Testis (tissue), 3 donors: Measurements from ENCODE around the gene INO80E. TPM values are rescaled to one million over a fixed set of nuclear protein-coding genes. Genes with fewer than 3 reads are reported as not detected.

Experiments used
- DNase-seq: peaks from one replicate; pipeline ENCODE4 v3.0.0-alpha.2; 2019
- H3K27ac ChIP-seq, 2 donors: fragments of 200-600 bp; sonication (generic); one replicate each; pipeline ENCODE4 v1.5.1; 2019
- H3K27me3 ChIP-seq: fragments of 200-600 bp; sonication (generic); one replicate; pipeline ENCODE4 v1.5.1; 2019
- H3K36me3 ChIP-seq: fragments of 200-600 bp; sonication (generic); one replicate; pipeline ENCODE4 v1.5.1; 2017; ENCODE audit warnings: low read depth; ENCODE audit errors: missing control alignments
- H3K4me1 ChIP-seq: fragments of 200-600 bp; sonication (generic); one replicate; pipeline ENCODE4 v1.5.1; 2019
- H3K4me3 ChIP-seq, 2 donors: fragments of 200-600 bp; sonication (generic); one replicate each; pipeline ENCODE4 v1.5.1; 2017 to 2019
- H3K9me3 ChIP-seq: fragments of 200-600 bp; sonication (generic); one replicate; pipeline ENCODE4 v1.5.1; 2017
- CTCF ChIP-seq, 3 experiments: fragments of 450-650 bp in 2 of 3; fragments of 200-600 bp in 1 of 3; sonication (generic) in 1 of 3; IDR thresholded peaks; one replicate each; pipeline ENCODE4 v1.5.1; 2016 to 2019; ENCODE audit warnings: antibody characterized with exemption in 3 of 3, mild to moderate bottlenecking in 2 of 3, moderate library complexity in 1 of 3
- POLR2A ChIP-seq: fragments of 450-650 bp; IDR thresholded peaks from one replicate; pipeline ENCODE4 v1.6.1; 2017; ENCODE audit warnings: antibody characterized with exemption, mild to moderate bottlenecking, moderate library complexity
- WGBS, 2 donors: methylation state at CpG; one replicate each; pipeline ENCODE4 v1.1.5; 2018; 5-methylcytosine and 5-hydroxymethylcytosine counted together
- intact Hi-C: fragments of 100-400 bp; cut with DNase I; formaldehyde crosslinking; loops from one replicate; pipeline ENCODE4 v1.15.1; 2023; ENCODE audit warnings: low total_unique reads
- polyA plus RNA-seq: library from polyadenylated mRNA; stranded (reverse); fragments of 350-450 nt; fragmentation: Illumina TruSeq; extraction: RNeasy Lipid Tissue Mini Kit (QIAGEN cat#74804); gene quantifications from one replicate; pipeline ENCODE4 v1.2.3, GENCODE V29; 2014; ENCODE audit warnings: low read depth, low replicate concordance; ENCODE audit not compliant: insufficient read depth
- total RNA-seq, 2 donors: library from RNA; depleted of rRNA; stranded (reverse); fragments of >200 nt; gene quantifications; one replicate each; pipeline ENCODE4 v1.2.3, GENCODE V29; 2016

Gene INO80E
- total and polyA plus RNA-seq, 3 donors from 2014 or later = 64.0 to 98.1 (median 72.3) TPM

GRCh38 chr16:30028438-30029076 is 32.5 kb downstream of the INO80E start:
- Histone ChIP-seq H3K27me3 (no peaks in the 10 kb centered on the region), H3K4me3 (no peak overlapping the region), H3K27ac (no peak overlapping the region), H3K4me1 (peaks cover 9% of the 10 kb centered on the region), H3K36me3 (no peaks in the 10 kb centered on the region), H3K9me3 (no peaks in the 10 kb centered on the region)
- peak; percentile 37 for DNase-seq
- intact Hi-C loops = loop anchor here (10.0 kb wide), 1 partner anchor 334 kb away; no protein-coding TSS in a partner anchor
- no peak for TF ChIP-seq POLR2A
- no peak for TF ChIP-seq CTCF (IDR thresholded peaks at IDR 0.05)
- 34 to 60% methylated on average over 17 to 18 of the region's 18 CpGs for WGBS, 2 donors

- no peak for DNase-seq
- Histone ChIP-seq H3K4me3 (no peak overlapping the region), H3K36me3 (no peaks in the 10 kb centered on the region), H3K9me3 (no peaks in the 10 kb centered on the region), H3K27ac (no peak overlapping the region), H3K4me1 (peaks cover 9% of the 10 kb centered on the region), H3K27me3 (no peaks in the 10 kb centered on the region)
- intact Hi-C loops = no loop called here
- TF ChIP-seq CTCF (IDR thresholded peaks at IDR 0.05) (no peak), POLR2A (no peak)
- WGBS, 2 donors = 53 to 58% methylated on average over 20 to 23 of the region's 23 CpGs
These were observed 34.1 kb downstream of the INO80E start for GRCh38 chr16:30030011-30030685.

- 15 to 23% methylated on average over 13 to 27 of the region's 27 CpGs for WGBS, 2 donors
- H3K4me1 ChIP-seq = peaks cover 9% of the 10 kb centered on the region
- H3K27ac ChIP-seq = no peak within 1 kb of the TSS
- H3K36me3 ChIP-seq = no peaks in the 10 kb centered on the region
- intact Hi-C loops = no loop called here
- no peak for DNase-seq
- no peaks in the 10 kb centered on the region for H3K27me3 ChIP-seq
- TF ChIP-seq POLR2A (no peak), CTCF (IDR thresholded peaks at IDR 0.05) (no peak)
- no peaks in the 10 kb centered on the region for H3K9me3 ChIP-seq
- H3K4me3 ChIP-seq = no peak within 1 kb of the TSS
These were observed 34.9 kb downstream of the INO80E start, which contains the start of gene TLCD3B for GRCh38 chr16:30030841-30031413. Gene TLCD3B, minus strand, starts transcription at chr16:30031271. Its CDS starts 744 bp downstream, at chr16:30030527.

- no peak overlapping the region for H3K27ac ChIP-seq
- no peaks in the 10 kb centered on the region for H3K36me3 ChIP-seq
- H3K27me3 ChIP-seq = no peaks in the 10 kb centered on the region
- H3K9me3 ChIP-seq = no peaks in the 10 kb centered on the region
- DNase-seq = no peak
- TF ChIP-seq CTCF (IDR thresholded peaks at IDR 0.05) = no peak
- no peak for TF ChIP-seq POLR2A
- H3K4me1 ChIP-seq = peaks cover 9% of the 10 kb centered on the region
- 35 to 37% methylated on average over 11 of the region's 11 CpGs for WGBS, 2 donors
- intact Hi-C loops = no loop called here
- H3K4me3 ChIP-seq = no peak overlapping the region
These were observed 35.5 kb downstream of the INO80E start for GRCh38 chr16:30031477-30031918.
